Esophagus squamous epithelium (tissue), 4 donors: ENCODE measurements around the gene SMIM24.

Source experiments
- CTCF ChIP-seq, 6 experiments: fragments of 450-650 bp in 4 of 6; fragments of 200-600 bp in 2 of 6; sonication (generic) in 2 of 6; IDR thresholded peaks; one replicate each; pipeline ENCODE4 v1.5.1; 2016 to 2019; ENCODE audit warnings: antibody characterized with exemption in 6 of 6, mild to moderate bottlenecking in 4 of 6, moderate library complexity in 4 of 6
- POLR2A ChIP-seq, 4 donors: fragments of 450-650 bp; IDR thresholded peaks; one replicate each; pipeline ENCODE4 v1.6.1; 2017; ENCODE audit warnings: antibody characterized with exemption in 4 of 4, mild to moderate bottlenecking in 4 of 4, moderate library complexity in 3 of 4

- TF ChIP-seq CTCF (IDR thresholded peaks at IDR 0.05) (no peak), POLR2A (IDR thresholded peaks at IDR 0.05) (no peak)
These were observed 25.5 kb downstream of the SMIM24 start for GRCh38 chr19:3454656-3455392.
